Measurements from ENCODE around the gene RALB.

- no peak for TF ChIP-seq EZH2phosphoT487 (IDR thresholded peaks at IDR 0.05; ENCODE audit: borderline replicate concordance, low read length)
- no peak for TF ChIP-seq CTCF (IDR thresholded peaks at IDR 0.05; ENCODE audit: low read depth, low read length, poor library complexity, severe bottlenecking)
Measured at GRCh38 chr2:120277505-120278205, 25.0 kb downstream of the RALB start.
